SK-N-SH treated with all-trans-retinoic acid at 6 μM for 48 hours (cell line): ENCODE data around the gene SMPD1.

Experiments used
- ATAC-seq: fragments of 200-7000 bp; cut with Tn5 transposase; 3 replicates; pipeline ENCODE4 v1.9.1; 2020; ENCODE audit warnings: mild to moderate bottlenecking, moderate library complexity
- ARNTL ChIP-seq: fragments of 450-650 bp; formaldehyde crosslinking; IDR thresholded peaks from 2 replicates; pipeline ENCODE4 v1.5.0; 2020; ENCODE audit warnings: low read depth, mild to moderate bottlenecking, moderate library complexity, borderline replicate concordance
- BACH2 ChIP-seq: fragments of 250-450 bp; sonication (Bioruptor Pico); IDR thresholded peaks from 2 replicates; pipeline ENCODE4 v1.9.0; 2021; ENCODE audit warnings: mild to moderate bottlenecking, borderline replicate concordance
- CREB5 ChIP-seq: fragments of 250-450 bp; sonication (Bioruptor Pico); IDR thresholded peaks from 2 replicates; pipeline ENCODE4 v1.5.1; 2020; ENCODE audit warnings: low read depth, mild to moderate bottlenecking, moderate library complexity
- CSDC2 ChIP-seq: fragments of 250-450 bp; sonication (Bioruptor Pico); IDR thresholded peaks from 2 replicates; pipeline ENCODE4 v1.5.0; 2020; ENCODE audit warnings: mild to moderate bottlenecking, moderate library complexity
- CSRNP3 ChIP-seq: fragments of 250-450 bp; sonication (Bioruptor Pico); IDR thresholded peaks from 2 replicates; pipeline ENCODE4 v1.5.1; 2021; ENCODE audit warnings: mild to moderate bottlenecking, moderate library complexity
- ESRRG ChIP-seq: fragments of 250-450 bp; sonication (Bioruptor Pico); IDR thresholded peaks from 2 replicates; pipeline ENCODE4 v1.6.1; 2021; ENCODE audit warnings: mild to moderate bottlenecking
- GLIS3 ChIP-seq: fragments of 250-450 bp; sonication (Bioruptor Pico); IDR thresholded peaks from 2 replicates; pipeline ENCODE4 v1.5.0; 2020; ENCODE audit warnings: mild to moderate bottlenecking, moderate library complexity
- ISL1 ChIP-seq: fragments of 250-450 bp; sonication (Bioruptor Pico); IDR thresholded peaks from 2 replicates; pipeline ENCODE4 v2.1.2; 2022; ENCODE audit warnings: mild to moderate bottlenecking, moderate library complexity
- OSR1 ChIP-seq: fragments of 250-450 bp; sonication (Bioruptor Pico); IDR thresholded peaks from 2 replicates; pipeline ENCODE4 v1.8.0; 2022; ENCODE audit warnings: moderate library complexity, mild to moderate bottlenecking, inconsistent platforms
- PATZ1 ChIP-seq: fragments of 250-450 bp; sonication (Bioruptor Pico); IDR thresholded peaks from 2 replicates; pipeline ENCODE4 v1.8.0; 2020; ENCODE audit warnings: mild to moderate bottlenecking, moderate library complexity, borderline replicate concordance
- POU6F1 ChIP-seq: fragments of 250-450 bp; sonication (Bioruptor Pico); IDR thresholded peaks from 2 replicates; pipeline ENCODE4 v1.8.0; 2021; ENCODE audit warnings: low read depth, mild to moderate bottlenecking, moderate library complexity, borderline replicate concordance
- PPARA ChIP-seq: fragments of 250-450 bp; sonication (Bioruptor Pico); IDR thresholded peaks from 2 replicates; pipeline ENCODE4 v1.5.0; 2020; ENCODE audit warnings: mild to moderate bottlenecking, borderline replicate concordance
- RARB ChIP-seq: fragments of 250-450 bp; sonication (Bioruptor Pico); IDR thresholded peaks from 2 replicates; pipeline ENCODE4 v1.8.0; 2021; ENCODE audit warnings: mild to moderate bottlenecking, moderate library complexity
- TCF4 ChIP-seq: fragments of 250-450 bp; sonication (Bioruptor Pico); IDR thresholded peaks from 2 replicates; pipeline ENCODE4 v1.8.0; 2021; ENCODE audit warnings: mild to moderate bottlenecking, moderate library complexity, borderline replicate concordance
- TOX ChIP-seq: fragments of 250-450 bp; sonication (Bioruptor Pico); IDR thresholded peaks from 2 replicates; pipeline ENCODE4 v1.8.0; 2021; ENCODE audit warnings: mild to moderate bottlenecking, moderate library complexity, borderline replicate concordance
- ZFP3 ChIP-seq: fragments of 250-450 bp; sonication (Bioruptor Pico); IDR thresholded peaks from 2 replicates; pipeline ENCODE4 v1.5.0; 2020; ENCODE audit warnings: mild to moderate bottlenecking, moderate library complexity
- ZFP30 ChIP-seq: fragments of 450-650 bp; formaldehyde crosslinking; IDR thresholded peaks from 2 replicates; pipeline ENCODE4 v1.5.0; 2022; ENCODE audit warnings: mild to moderate bottlenecking, moderate library complexity
- ZNF565 ChIP-seq: fragments of 450-650 bp; formaldehyde crosslinking; conservative IDR thresholded peaks from 2 replicates; pipeline ENCODE4 v1.5.0; 2020; ENCODE audit warnings: low read depth, mild to moderate bottlenecking, moderate library complexity
- ZNF70 ChIP-seq: fragments of 450-650 bp; formaldehyde crosslinking; IDR thresholded peaks from 2 replicates; pipeline ENCODE4 v1.5.0; 2020; ENCODE audit warnings: mild to moderate bottlenecking, moderate library complexity
- ZNF8 ChIP-seq: fragments of 450-650 bp; formaldehyde crosslinking; IDR thresholded peaks from 2 replicates; pipeline ENCODE4 v1.5.0; 2020; ENCODE audit warnings: mild to moderate bottlenecking, moderate library complexity

Gene SMPD1

GRCh38 chr11:6437993-6438392, 47.7 kb downstream of the SMPD1 start (continued):
- no peak for TF ChIP-seq POU6F1 (CRISPR knock-in tag)

GRCh38 chr11:6438979-6439571, 48.8 kb downstream of the SMPD1 start:
- TF ChIP-seq BACH2 (CRISPR knock-in tag), result no peak
- TF ChIP-seq ZNF8 (CRISPR knock-in tag), result no peak
- TF ChIP-seq ZNF565, result no peak
- TF ChIP-seq RARB, result no peak
- TF ChIP-seq TCF4, result no peak
- TF ChIP-seq ZNF70 (CRISPR knock-in tag), result no peak
- no peak for TF ChIP-seq GLIS3 (CRISPR knock-in tag)
- TF ChIP-seq OSR1 (CRISPR knock-in tag), result no peak
- no peak for TF ChIP-seq ZFP3 (CRISPR knock-in tag)
- no peak for TF ChIP-seq PATZ1 (CRISPR knock-in tag)
- no peak for TF ChIP-seq ARNTL (CRISPR knock-in tag)
- TF ChIP-seq PPARA (CRISPR knock-in tag), result no peak
- no peak for TF ChIP-seq CSDC2 (CRISPR knock-in tag)
- no peak for TF ChIP-seq CSRNP3 (CRISPR knock-in tag)
- no peak for TF ChIP-seq ZFP30 (CRISPR knock-in tag)
- no peak for TF ChIP-seq ISL1 (CRISPR knock-in tag)
- TF ChIP-seq ESRRG, result no peak
- no peak for TF ChIP-seq POU6F1 (CRISPR knock-in tag)
- TF ChIP-seq TOX (CRISPR knock-in tag), result no peak
- ATAC-seq, result peak; percentile 85

- TF ChIP-seq TCF4 (no peak), RARB (no peak), CREB5 (CRISPR knock-in tag) (no peak), ZFP30 (CRISPR knock-in tag) (no peak), CSDC2 (CRISPR knock-in tag) (no peak), BACH2 (CRISPR knock-in tag) (no peak), ZNF565 (no peak)
- no peak for ATAC-seq
Measured at GRCh38 chr11:6440906-6441358, 50.7 kb downstream of the SMPD1 start, which contains the start of gene HPX. Gene HPX, minus strand, starts transcription at chr11:6440987. Its CDS starts 24 bp downstream, at chr11:6440963.

- TF ChIP-seq ISL1 (CRISPR knock-in tag), result no peak
- TF ChIP-seq TCF4, result no peak
- TF ChIP-seq OSR1 (CRISPR knock-in tag), result no peak
- ATAC-seq, result no peak
Measured at GRCh38 chr11:6442441-6442840, 52.2 kb downstream of the SMPD1 start.
